ENCODE measurements around the gene MX2.
A peak's percentile ranks its signal among the peaks of the same experiment; 100 is the strongest.
"Not testable (repeated sequence)": the region's sequence is repeated elsewhere in the genome, so short reads cannot be mapped to it uniquely, and the experiment has no call there.

MX2 gene

GRCh38 chr21:41387824-41388223 lies 26.0 kb downstream of the MX2 start:
- DNase-seq, result no peak

DNA sequence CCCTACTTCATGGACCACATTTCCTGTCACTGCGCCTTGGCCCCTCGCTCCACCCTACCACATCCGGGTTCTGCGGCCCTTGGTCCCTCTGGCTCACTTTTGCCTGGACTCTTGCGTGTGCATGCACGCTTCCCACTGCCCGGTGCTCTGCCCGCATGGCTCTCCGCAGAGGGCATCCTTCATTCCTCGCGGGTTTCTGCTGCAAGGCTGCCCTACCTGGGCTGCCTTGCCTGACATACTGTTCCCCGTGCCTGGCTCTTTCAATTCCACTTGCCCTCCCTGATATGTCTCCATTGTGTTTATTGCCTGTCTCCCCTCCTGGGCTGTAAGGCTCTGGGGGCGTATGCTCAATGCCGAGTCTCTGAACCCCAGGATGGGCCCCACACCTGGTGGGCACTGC lies 26.4 kb downstream of the MX2 start:
- no peak for DNase-seq

GRCh38 chr21:41390043-41390639 lies 28.3 kb downstream of the MX2 start:
- no peak for DNase-seq

DNA sequence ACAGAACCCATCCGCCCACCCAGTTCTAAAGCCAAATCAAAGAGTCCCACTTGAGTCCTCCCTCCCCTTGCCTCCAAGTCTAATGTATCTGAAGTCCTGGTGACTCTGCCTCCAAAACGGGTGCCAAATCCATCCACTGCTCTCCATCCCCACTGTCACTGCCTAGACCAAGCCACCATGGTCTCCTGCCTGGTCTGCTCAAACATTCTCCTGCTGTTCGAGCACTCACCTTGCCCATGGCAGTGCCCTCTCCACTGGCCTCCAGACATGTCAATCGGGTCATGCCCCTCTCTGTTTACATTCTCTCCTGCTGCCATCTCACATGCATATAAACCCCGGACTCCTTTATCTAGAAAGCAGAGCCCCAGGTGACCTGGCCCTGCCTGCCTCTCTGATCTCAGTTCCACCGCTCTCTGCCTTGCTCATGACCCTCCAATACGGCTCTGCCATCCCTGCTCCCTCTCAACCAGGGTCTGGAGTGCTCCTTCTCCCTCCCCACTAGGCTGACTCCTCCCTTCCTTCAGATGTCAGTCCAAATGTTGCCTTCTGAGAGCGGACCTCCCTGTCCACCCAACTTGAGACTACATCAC lies 32.1 kb downstream of the MX2 start:
- DNase-seq, result no peak

- no peak for DNase-seq
These were observed 34.8 kb downstream of the MX2 start for GRCh38 chr21:41396558-41397075.

- no peak for DNase-seq
These were observed 35.7 kb downstream of the MX2 start for GRCh38 chr21:41397471-41397891.

- no peak for DNase-seq
These were observed 36.4 kb downstream of the MX2 start for GRCh38 chr21:41398251-41398650.

GRCh38 chr21:41398831-41399230 lies 37.0 kb downstream of the MX2 start:
- no peak for DNase-seq

DNA sequence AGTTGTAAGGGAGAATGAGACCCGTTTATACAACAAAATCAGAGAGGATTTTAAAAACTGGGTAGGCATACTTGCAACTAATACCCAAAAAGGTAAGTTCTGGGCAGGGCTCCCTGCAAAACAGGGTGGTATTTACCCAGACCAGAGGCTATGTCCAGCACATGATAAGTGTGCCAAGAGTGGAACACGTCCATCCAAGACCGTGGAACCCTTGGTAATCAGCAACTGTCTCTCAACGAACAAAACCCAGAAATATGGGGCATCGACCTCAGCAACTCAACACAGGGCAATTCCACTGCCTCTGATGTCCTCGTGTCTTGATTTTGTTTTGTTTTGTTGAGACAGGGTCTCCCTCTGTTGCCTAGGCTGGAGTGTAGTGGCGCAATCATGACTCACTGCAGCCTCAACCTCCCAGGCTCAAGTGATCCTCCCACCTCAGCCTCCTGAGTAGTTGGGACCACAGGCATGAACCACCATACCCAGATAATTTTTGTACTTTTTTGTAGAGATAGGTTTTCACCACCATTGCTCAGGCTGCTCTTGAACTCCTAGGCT lies 37.5 kb downstream of the MX2 start:
- no peak for DNase-seq

GRCh38 chr21:41402231-41402630 lies 40.4 kb downstream of the MX2 start:
- DNase-seq, result no peak

DNA sequence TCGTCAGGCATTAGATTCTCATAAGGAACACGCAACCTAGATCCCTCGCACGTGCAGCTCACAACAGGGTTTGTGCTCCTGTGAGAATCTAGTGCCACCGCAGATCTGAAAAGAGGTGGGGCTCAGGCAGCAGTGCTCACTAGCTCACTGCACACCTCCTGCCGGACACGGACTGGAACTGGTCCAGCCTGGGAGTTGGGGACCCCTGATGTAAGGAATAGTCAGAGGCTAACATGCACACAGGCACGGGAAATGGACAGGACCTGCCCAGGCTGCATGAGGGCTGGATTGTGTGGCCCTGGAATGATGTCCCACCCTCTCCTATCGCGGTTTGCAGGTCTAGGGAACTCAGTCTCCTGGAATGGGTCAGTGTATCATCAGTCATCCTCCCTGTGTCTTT lies 41.0 kb downstream of the MX2 start:
- no peak for DNase-seq

DNA sequence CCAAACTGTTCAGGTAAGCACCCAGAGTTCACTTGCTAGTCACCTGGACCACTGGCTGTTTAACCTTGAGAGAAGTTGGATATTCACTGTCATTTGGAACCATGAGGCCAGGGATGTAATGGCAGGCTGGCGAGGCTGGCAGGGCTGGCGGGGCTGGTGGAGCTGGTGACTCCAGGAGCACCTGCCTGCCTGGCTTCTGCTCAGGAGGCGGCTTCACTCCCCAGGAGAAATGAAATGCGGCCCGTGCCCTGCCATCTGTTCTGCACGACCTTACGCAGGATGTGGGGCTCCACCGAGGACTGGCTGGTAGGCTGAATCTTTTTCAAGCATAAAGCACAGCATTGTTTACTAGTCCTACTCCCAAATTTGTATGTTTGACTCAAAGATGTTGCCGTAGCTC lies 41.5 kb downstream of the MX2 start:
- no peak for DNase-seq

GRCh38 chr21:41403966-41404365 lies 42.1 kb downstream of the MX2 start:
- DNase-seq, result no peak

DNA sequence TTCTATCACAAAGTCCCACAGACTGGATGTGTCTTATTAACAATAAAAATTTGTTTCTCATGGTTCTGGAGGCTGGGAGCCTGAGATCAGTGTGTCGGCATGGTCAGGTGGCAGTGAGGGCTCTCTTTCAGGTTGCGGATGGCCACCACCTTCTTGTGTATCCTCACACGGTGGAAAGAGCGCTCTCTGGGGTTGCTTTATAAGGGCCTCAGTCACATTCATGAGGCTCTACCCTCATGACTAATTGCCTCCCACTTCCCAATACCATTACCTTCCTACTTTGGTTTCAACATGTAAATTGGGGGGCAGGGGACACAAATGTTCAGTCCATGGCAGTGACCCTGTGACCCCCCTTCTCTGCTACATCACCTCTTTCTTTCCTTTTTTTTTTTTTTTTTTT lies 43.5 kb downstream of the MX2 start:
- DNase-seq, result no peak

- no peak for DNase-seq
These were observed 44.5 kb downstream of the MX2 start for GRCh38 chr21:41406340-41406739.

- no peak for DNase-seq
These were observed 46.0 kb downstream of the MX2 start for GRCh38 chr21:41407541-41408460.

DNA sequence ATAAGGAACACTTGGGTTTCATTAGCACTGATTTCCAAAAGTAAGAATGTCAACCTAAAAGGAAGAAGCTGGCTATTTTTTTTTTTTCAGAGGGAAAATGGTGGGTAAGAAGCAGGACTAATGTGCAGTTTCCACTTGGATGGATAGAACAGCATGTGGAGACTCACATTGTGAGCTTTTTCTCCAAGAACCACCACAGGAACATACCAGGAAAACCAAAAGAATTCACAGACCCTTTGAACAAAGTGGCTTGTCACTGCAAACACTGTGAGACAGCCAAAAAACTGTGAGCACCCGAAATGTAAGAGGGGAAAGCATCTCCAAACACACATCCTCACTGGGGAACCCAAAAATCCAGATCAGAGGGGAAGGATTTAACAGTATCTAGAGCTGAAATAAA lies 48.5 kb downstream of the MX2 start:
- no peak for DNase-seq

DNA sequence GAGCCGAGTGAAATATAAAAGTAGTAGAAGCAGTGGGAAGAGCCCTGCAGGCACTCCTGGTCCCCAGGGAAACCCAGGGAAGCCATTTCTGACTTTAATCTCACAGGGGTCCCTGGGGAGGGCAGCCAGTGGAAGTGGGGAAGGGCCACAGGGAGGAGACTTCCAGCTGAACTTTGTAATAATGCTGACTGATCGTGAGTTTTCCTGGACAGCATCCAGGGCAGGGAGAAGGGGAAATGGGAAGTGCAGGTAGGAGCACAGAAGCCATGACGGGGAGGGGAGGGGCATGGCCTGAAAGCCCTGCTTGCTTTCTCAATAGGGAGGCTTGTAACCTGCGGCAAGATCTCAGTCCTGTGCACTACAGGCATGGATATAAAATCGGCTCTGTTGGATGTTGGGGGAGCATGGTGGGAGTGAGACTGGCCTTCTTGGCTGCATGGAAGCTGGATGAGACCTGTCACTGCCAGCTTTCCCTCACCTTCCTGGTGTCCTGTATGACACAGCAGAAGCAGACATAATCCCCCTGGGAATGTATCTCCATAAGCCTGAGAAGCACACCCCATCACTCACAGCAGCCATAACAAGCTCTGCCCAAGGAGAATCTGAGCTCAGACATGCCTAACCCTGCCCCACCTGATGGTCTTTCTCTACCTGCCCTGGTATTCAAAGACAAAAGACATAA lies 49.1 kb downstream of the MX2 start:
- no peak for DNase-seq

DNA sequence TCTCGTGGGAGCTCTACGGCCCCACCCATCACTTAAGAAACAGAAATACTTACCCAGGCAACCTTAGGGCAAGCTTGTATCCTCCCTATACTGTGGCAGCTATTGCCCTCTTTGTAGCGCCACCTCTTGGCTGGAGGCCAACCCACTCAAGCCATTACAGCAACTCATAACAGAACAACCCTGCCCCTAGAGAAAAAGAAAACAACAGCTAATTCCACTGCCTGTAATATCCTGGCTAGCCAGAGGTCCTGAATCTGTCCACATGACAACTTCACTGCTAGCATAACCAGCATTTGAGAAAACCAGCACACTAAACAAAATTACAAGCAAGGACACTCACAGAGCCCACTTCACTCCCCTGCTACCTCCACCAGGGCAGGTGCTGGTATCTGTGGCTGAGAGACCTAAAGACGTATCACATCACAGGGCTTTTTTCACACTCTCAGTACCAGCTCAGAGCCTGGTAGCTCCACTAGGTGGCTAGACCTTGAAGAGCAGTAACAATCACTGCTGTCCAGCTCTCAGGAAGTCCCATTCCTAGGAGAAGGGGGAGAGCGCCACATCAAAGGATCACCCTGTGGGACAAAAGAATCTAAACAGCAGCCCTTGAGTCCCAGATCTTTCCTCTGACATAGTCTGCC lies 49.7 kb downstream of the MX2 start:
- peak; percentile 7 for DNase-seq

GRCh38 chr21:41417505-41417904 lies 55.7 kb downstream of the MX2 start:
- not testable (repeated sequence) for DNase-seq

GRCh38 chr21:41418393-41418792 lies 56.6 kb downstream of the MX2 start:
- DNase-seq, result no peak

DNA sequence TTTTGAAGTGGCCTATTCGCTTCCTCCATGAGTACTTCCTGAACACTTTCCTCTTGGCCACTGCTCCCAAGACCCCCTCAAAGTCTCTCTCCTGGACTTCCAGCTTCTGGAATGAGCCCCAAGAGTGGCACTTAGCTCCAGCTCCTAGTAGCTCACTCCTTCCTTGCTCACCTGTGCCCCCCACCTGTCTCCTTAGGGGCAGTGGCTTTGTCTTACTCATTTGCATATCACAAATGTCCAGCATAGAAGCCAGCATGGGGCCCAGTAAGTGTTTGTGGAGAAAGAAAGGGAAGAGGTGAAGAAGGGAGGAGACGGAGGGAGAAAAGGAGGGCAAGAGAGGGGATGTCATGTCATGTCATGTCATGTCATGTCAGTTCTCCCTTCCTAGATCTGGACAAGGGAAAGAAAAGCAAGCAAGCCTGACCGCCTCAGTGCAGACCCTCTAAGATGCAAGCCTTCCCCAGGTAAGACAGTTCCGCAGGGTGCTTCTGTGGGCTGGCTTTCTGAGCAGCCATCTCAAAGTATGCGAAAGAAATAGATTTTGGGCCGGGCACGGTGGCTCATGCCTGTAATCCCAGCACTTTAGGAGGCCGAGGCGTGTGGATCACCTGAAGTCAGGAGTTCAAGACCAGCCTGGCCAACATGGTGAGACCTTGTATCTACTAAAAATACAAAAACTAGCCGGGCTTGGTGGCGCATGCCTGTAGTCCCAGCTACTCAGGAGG lies 57.3 kb downstream of the MX2 start:
- DNase-seq, result no peak

Data from DMS153 (cell line).